ENCODE data around the gene MYO1B. TPM values are rescaled to one million over a fixed set of nuclear protein-coding genes. Genes with fewer than 3 reads are reported as not detected.

Gene MYO1B
- polyA plus RNA-seq, 3 donors from 2014 or later: not detected

Other genes starting within 250 kb of the MYO1B start
- 100 to 1,000 TPM in 1 of 3 donors, 10 to 100 TPM in 2; 79.4 to 121 (median 99.4) TPM for gene STAT1, start 231.2 kb upstream of the MYO1B start, polyA plus RNA-seq
- 100 to 1,000 TPM in 1 of 3 donors, 10 to 100 TPM in 2; 80.6 to 143 (median 91.7) TPM for gene STAT4, start 94.4 kb upstream of the MYO1B start, polyA plus RNA-seq

Measured in immature natural killer cell (primary cell).